Measurements from ENCODE around the gene PLA2G2E.

The PLA2G2E gene
- total RNA-seq, result 0 reads per million in 9 experiments

- Mint-ChIP-seq H3K4me3 (no peak within 1 kb of the TSS), H3K27me3 (peaks cover 10 to 24% of the 10 kb centered on the region in 2 donors), H3K4me1 (ENCODE audit: low read depth in 2 of 2) (peaks cover 0 to under 1% of the 10 kb centered on the region in 2 donors), H3K27ac (no peak within 1 kb of the TSS), H3K9me3 (no peaks in the 10 kb centered on the region), H3K36me3 (ENCODE audit: insufficient read depth) (no peaks in the 10 kb centered on the region)
- ATAC-seq (replicated peaks), result no peak
- no peak for DNase-seq
These were observed at the start of gene PLA2G2E for GRCh38 chr1:19923137-19923952. Gene PLA2G2E (minus strand): TSS chr1:19923617. CDS start chr1:19923559, 58 bp downstream.

GRCh38 chr1:19971664-19972063 lies 48.2 kb upstream of the PLA2G2E start:
- Mint-ChIP-seq H3K27ac (no peak overlapping the region), H3K4me1 (ENCODE audit: low read depth in 2 of 2) (no peaks in the 10 kb centered on the region), H3K9me3 (no peaks in the 10 kb centered on the region), H3K27me3 (peaks cover 45 to 67% of the 10 kb centered on the region in 2 donors), H3K4me3 (no peak overlapping the region), H3K36me3 (ENCODE audit: insufficient read depth) (no peaks in the 10 kb centered on the region)
- no peak for DNase-seq
- no peak for ATAC-seq (replicated peaks)

- no peak overlapping the region for H3K4me3 Mint-ChIP-seq
- H3K36me3 Mint-ChIP-seq (ENCODE audit: insufficient read depth), result no peaks in the 10 kb centered on the region
- H3K9me3 Mint-ChIP-seq, result no peaks in the 10 kb centered on the region
- DNase-seq, result no peak
- H3K27me3 Mint-ChIP-seq, result peaks cover 45 to 61% of the 10 kb centered on the region in 2 donors
- H3K27ac Mint-ChIP-seq, result no peak overlapping the region
- H3K4me1 Mint-ChIP-seq (ENCODE audit: low read depth in 2 of 2), result no peaks in the 10 kb centered on the region
- ATAC-seq (replicated peaks), result no peak
These were observed 46.7 kb upstream of the PLA2G2E start for GRCh38 chr1:19969898-19970660.

GRCh38 chr1:19967808-19968207 lies 44.4 kb upstream of the PLA2G2E start:
- no peak for DNase-seq
- Mint-ChIP-seq H3K4me3 (no peak overlapping the region), H3K9me3 (no peaks in the 10 kb centered on the region), H3K4me1 (ENCODE audit: low read depth in 2 of 2) (no peaks in the 10 kb centered on the region), H3K27ac (no peak overlapping the region), H3K27me3 (peaks cover 59 to 73% of the 10 kb centered on the region in 2 donors), H3K36me3 (ENCODE audit: insufficient read depth) (no peaks in the 10 kb centered on the region)
- no peak for ATAC-seq (replicated peaks)

GRCh38 chr1:19964542-19964941 lies 41.1 kb upstream of the PLA2G2E start:
- H3K27me3 Mint-ChIP-seq, result peaks cover 55 to 79% of the 10 kb centered on the region in 2 donors
- ATAC-seq (replicated peaks), result no peak
- H3K4me3 Mint-ChIP-seq, result no peak overlapping the region
- no peaks in the 10 kb centered on the region for H3K36me3 Mint-ChIP-seq (ENCODE audit: insufficient read depth)
- no peaks in the 10 kb centered on the region for H3K9me3 Mint-ChIP-seq
- no peak overlapping the region for H3K27ac Mint-ChIP-seq
- no peak for DNase-seq
- no peaks in the 10 kb centered on the region for H3K4me1 Mint-ChIP-seq (ENCODE audit: low read depth in 2 of 2)

- Mint-ChIP-seq H3K4me3 (no peak overlapping the region), H3K27me3 (peaks cover 53 to 83% of the 10 kb centered on the region in 2 donors)
- ATAC-seq (replicated peaks), result no peak
These were observed 40.2 kb upstream of the PLA2G2E start for GRCh38 chr1:19963636-19964035.

GRCh38 chr1:19960591-19960990 lies 37.2 kb upstream of the PLA2G2E start:
- Mint-ChIP-seq H3K27me3 (peaks cover 51 to 86% of the 10 kb centered on the region in 2 donors), H3K9me3 (no peaks in the 10 kb centered on the region), H3K4me1 (ENCODE audit: low read depth in 2 of 2) (no peaks in the 10 kb centered on the region), H3K27ac (no peak overlapping the region), H3K36me3 (ENCODE audit: insufficient read depth) (no peaks in the 10 kb centered on the region), H3K4me3 (no peak overlapping the region)
- no peak for DNase-seq
- ATAC-seq (replicated peaks), result no peak

More at GRCh38 chr1:19963636-19964035, 40.2 kb upstream of the PLA2G2E start:
- Mint-ChIP-seq H3K27ac (no peak overlapping the region), H3K4me1 (ENCODE audit: low read depth in 2 of 2) (no peaks in the 10 kb centered on the region), H3K36me3 (ENCODE audit: insufficient read depth) (no peaks in the 10 kb centered on the region), H3K9me3 (no peaks in the 10 kb centered on the region)
- no peak for DNase-seq

GRCh38 chr1:19957779-19958178 lies 34.4 kb upstream of the PLA2G2E start:
- Mint-ChIP-seq H3K27ac (no peak overlapping the region), H3K9me3 (no peaks in the 10 kb centered on the region), H3K36me3 (ENCODE audit: insufficient read depth) (no peaks in the 10 kb centered on the region), H3K4me1 (ENCODE audit: low read depth in 2 of 2) (no peaks in the 10 kb centered on the region), H3K27me3 (peaks cover 48 to 79% of the 10 kb centered on the region in 2 donors), H3K4me3 (no peak overlapping the region)
- no peak for DNase-seq
- no peak for ATAC-seq (replicated peaks)

- Mint-ChIP-seq H3K9me3 (no peaks in the 10 kb centered on the region), H3K27me3 (peaks cover 37 to 61% of the 10 kb centered on the region in 2 donors), H3K36me3 (ENCODE audit: insufficient read depth) (peaks cover 4% of the 10 kb centered on the region), H3K4me3 (no peak overlapping the region), H3K4me1 (ENCODE audit: low read depth in 2 of 2) (no peaks in the 10 kb centered on the region), H3K27ac (no peak overlapping the region)
- ATAC-seq (replicated peaks) (no peak), DNase-seq (no peak)
These were observed 32.2 kb upstream of the PLA2G2E start for GRCh38 chr1:19955534-19956170.

- ATAC-seq (replicated peaks) (no peak), DNase-seq (no peak)
- Mint-ChIP-seq H3K9me3 (no peaks in the 10 kb centered on the region), H3K36me3 (ENCODE audit: insufficient read depth) (peaks cover 4% of the 10 kb centered on the region), H3K4me3 (no peak overlapping the region), H3K4me1 (ENCODE audit: low read depth in 2 of 2) (peaks cover 0 to 3% of the 10 kb centered on the region in 2 donors), H3K27me3 (peaks cover 37 to 63% of the 10 kb centered on the region in 2 donors), H3K27ac (no peak overlapping the region)
These were observed 30.6 kb upstream of the PLA2G2E start for GRCh38 chr1:19954059-19954458.

GRCh38 chr1:19949016-19949415 lies 25.6 kb upstream of the PLA2G2E start:
- peaks cover 7% of the 10 kb centered on the region for H3K36me3 Mint-ChIP-seq (ENCODE audit: insufficient read depth)
- H3K9me3 Mint-ChIP-seq, result no peaks in the 10 kb centered on the region
- ATAC-seq (replicated peaks), result no peak
- no peak for DNase-seq
- no peak overlapping the region for H3K27ac Mint-ChIP-seq
- H3K27me3 Mint-ChIP-seq, result peaks cover 24 to 49% of the 10 kb centered on the region in 2 donors
- no peak overlapping the region for H3K4me3 Mint-ChIP-seq
- peaks cover 0 to 3% of the 10 kb centered on the region in 2 donors for H3K4me1 Mint-ChIP-seq (ENCODE audit: low read depth in 2 of 2)

GRCh38 chr1:19946971-19947370 lies 23.6 kb upstream of the PLA2G2E start:
- DNase-seq (no peak), ATAC-seq (replicated peaks) (no peak)
- Mint-ChIP-seq H3K4me3 (no peak overlapping the region), H3K4me1 (ENCODE audit: low read depth in 2 of 2) (peaks cover 0 to 3% of the 10 kb centered on the region in 2 donors), H3K36me3 (ENCODE audit: insufficient read depth) (peaks cover 7% of the 10 kb centered on the region), H3K27me3 (peaks cover 15 to 34% of the 10 kb centered on the region in 2 donors), H3K9me3 (no peaks in the 10 kb centered on the region), H3K27ac (no peak overlapping the region)

GRCh38 chr1:19946331-19946751 lies 22.9 kb upstream of the PLA2G2E start:
- peaks cover 0 to 3% of the 10 kb centered on the region in 2 donors for H3K4me1 Mint-ChIP-seq (ENCODE audit: low read depth in 2 of 2)
- no peak for DNase-seq
- no peak overlapping the region for H3K27ac Mint-ChIP-seq
- H3K9me3 Mint-ChIP-seq, result no peaks in the 10 kb centered on the region
- H3K4me3 Mint-ChIP-seq, result no peak overlapping the region
- no peak for ATAC-seq (replicated peaks)
- H3K36me3 Mint-ChIP-seq (ENCODE audit: insufficient read depth), result peaks cover 3% of the 10 kb centered on the region
- peaks cover 15 to 34% of the 10 kb centered on the region in 2 donors for H3K27me3 Mint-ChIP-seq

All from effector memory CD8-positive, alpha-beta T cell (primary cell).